GM21381 (cell line): ENCODE results near the gene NEU3.
A peak's percentile ranks its signal among the peaks of the same experiment; 100 is the strongest.
"Not testable (repeated sequence)": the region's sequence is repeated elsewhere in the genome, so short reads cannot be mapped to it uniquely, and the experiment has no call there.

Experiments used
- ATAC-seq: cut with Tn5 transposase; IDR thresholded peaks from one replicate; pipeline ENCODE4 v1.9.1; 2021; ENCODE audit warnings: mild to moderate bottlenecking, moderate library complexity; ENCODE audit not compliant: unreplicated experiment

NEU3 gene

GRCh38 chr11:74988541-74989259 is at the start of gene NEU3:
TSS of gene NEU3 (plus strand) at chr11:74988933. CDS start at chr11:74989061, 128 bp downstream.
- ATAC-seq = peak; percentile 89

- no peak for ATAC-seq
Measured at GRCh38 chr11:74941492-74941891, 47.2 kb upstream of the NEU3 start.

- ATAC-seq = no peak
Measured at GRCh38 chr11:74942073-74942759, 46.5 kb upstream of the NEU3 start.

GRCh38 chr11:74948546-74948897 is 40.2 kb upstream of the NEU3 start:
- peak; percentile 9 for ATAC-seq

DNA sequence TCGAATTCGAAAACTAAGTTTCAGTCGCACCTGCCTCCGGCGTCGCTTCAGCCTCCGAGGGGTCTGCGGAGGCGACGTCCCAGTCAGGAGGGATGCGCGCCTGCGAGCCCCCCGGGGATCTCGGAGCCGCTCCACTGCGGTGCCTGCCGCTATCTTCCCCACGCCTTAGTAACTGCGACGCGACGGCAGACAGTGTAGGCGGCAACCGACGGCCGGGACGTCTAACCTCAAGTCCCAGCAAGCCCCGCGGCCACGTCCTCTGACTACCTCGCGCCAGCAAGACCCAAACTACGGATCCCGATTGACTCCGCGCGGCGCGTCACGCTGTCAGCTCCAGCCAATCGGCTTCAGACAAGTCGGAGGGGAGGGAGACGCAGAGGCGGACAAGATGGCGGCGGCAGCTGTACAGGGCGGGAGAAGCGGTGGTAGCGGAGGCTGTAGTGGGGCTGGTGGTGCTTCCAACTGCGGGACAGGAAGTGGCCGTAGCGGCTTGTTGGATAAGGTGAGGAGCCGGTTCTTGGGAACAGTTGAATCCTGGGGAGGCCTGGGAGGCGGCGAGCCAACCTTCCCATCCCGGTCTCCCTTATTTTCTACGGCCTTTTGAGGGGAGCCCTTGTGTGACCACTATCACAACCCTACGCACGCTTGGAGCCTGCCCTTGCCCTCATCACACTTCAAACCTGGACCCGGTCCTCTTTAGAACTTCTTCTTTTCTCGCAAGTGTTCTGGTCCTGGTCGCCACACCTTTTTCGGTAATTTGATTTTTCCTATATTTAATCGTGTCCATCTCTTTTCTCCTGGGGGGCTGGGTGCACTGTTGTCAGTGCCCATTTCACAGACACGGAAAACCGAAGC is 39.6 kb upstream of the NEU3 start, which contains the start of the genes SPCS2 and XRRA1:
SPCS2 (plus strand) TSS at position 369 of the 855 bp plus-strand sequence; CDS start at position 389, 20 bp downstream.
XRRA1 (minus strand) TSS at position 194 of the 855 bp plus-strand sequence. CDS start 8,213 bp downstream, outside the sequence.
- peak; percentile 88 for ATAC-seq

DNA sequence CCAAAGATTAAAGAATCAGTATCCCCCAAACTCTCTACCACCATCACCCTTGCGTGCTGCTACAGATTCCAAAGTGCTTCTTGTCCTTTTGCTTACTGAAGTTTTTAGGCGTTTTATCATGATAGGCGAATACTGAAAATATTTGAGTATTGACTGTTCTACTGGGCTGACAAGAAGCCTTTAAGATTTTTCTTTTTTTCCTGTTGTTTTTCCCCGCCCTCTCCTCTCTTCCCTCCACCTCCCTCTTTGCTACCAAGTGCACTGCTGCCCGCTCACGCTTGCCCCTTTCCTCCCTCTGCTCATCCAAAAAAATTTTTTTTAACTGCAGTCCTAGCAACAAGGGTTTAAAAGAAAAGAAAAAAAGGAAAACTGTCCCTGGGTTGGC is 39.0 kb upstream of the NEU3 start:
- no peak for ATAC-seq

DNA sequence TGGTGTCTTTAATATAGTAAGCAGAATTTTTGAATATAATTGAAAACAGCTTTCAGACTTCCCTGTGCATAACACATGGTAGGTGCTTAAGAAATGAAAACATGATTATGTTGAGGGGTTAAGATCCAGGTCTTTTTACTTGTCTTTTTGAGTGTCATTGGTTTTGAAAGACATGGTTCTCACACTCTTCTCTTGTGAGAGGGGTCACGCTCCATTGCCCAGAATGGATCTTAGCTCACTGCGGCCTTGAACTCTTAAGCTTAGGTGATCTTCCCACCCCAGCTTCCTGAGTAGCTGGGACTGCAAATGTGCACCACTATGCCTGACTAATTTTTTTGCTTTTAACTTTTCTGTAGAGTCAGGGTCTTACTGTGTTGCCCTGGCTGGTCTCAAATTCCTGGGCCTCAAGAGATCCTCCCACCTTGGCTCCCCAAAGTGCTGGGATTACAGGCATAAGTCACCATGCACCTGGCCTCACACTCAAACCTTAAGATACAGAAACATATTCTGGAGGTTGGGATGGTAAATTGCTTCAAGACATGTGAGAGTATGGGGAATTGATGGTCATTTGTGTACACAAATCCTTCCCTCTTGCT is 38.3 kb upstream of the NEU3 start:
- no peak for ATAC-seq

- no peak for ATAC-seq
Measured at GRCh38 chr11:74951226-74951625, 37.5 kb upstream of the NEU3 start.

DNA sequence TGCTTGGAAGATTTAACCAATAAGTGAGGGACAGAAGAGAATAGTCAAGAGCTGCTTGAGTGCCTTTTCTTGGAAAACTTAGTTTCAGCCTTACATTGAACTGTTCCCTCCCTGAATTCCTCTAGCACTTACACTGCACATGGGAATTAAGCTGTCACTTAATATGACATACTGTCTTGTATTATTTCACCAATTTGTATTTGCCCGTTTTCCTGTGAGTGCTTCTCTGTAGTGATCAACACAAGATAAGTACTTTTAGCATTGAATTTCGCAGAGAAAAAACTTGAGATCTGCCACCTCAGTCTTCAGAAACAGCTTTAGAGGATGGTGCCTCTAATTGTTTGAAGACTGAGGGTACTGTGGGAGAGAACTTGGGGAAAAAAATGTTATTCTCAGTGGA is 36.0 kb upstream of the NEU3 start:
- no peak for ATAC-seq

DNA sequence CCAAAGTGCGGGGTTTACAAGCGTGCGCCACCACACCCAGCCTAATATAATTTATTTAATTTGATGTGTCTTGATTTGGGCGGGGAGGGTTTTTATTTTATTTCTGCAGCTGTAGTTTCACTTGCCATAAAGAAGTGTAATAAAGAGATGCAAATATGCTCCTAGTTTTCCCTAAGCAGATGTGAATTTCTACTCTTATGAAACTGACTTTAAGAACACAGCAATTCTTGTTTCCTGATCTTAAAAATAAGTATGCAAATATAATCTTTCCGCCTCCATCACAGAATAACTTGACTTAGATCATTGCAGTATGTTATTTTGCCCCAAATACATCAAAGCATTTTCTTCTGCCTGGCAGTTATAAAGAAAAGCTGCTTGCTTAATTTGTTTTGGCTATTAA is 35.3 kb upstream of the NEU3 start:
- no peak for ATAC-seq

DNA sequence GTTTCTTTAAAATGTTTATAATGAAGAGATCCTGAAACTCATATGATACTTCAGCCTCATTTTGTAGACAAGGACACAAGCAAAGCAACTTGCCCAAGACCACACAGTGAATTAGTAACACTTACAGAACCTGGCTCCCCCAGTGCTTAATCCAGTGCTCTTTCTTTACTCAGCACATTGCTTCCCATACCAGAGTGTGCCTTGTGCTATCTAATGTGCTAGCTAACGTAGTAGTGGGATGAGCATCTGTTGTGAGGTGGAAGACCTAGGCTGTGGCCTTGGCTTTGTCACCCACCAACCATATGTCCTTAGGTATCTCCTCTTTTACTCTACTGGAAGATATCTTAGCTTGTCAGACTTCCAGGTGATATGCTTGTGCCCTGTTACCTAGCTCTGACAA is 34.5 kb upstream of the NEU3 start:
- no peak for ATAC-seq

DNA sequence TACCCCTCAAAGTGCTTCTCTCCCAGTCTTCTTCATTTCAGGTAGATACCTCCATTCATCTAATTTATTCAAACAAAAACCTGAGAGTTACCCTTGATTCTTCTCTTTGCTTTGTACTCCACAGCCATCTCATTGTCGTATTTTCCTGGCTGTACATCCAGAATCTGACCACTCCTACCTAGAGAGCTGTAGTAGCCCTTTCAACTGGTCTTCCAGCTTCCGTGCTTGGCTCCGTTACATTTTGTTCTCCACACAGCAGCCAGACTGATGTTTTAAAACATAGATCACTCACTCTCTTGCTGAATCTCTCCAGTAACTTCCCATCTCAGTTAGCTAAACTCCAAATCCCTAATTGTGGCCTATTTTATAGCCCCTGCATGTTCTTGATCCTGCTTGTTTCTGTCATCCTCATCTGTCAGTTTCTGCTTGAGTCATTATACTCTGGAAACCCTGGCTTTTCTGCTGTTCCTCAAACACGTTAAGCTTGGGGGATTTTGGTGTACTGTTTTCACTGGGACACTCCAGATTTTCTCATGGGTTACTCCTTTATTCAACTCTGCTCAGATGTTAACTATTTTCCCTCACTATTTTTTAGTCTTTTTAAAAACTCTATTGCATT is 32.2 kb upstream of the NEU3 start:
- no peak for ATAC-seq

DNA sequence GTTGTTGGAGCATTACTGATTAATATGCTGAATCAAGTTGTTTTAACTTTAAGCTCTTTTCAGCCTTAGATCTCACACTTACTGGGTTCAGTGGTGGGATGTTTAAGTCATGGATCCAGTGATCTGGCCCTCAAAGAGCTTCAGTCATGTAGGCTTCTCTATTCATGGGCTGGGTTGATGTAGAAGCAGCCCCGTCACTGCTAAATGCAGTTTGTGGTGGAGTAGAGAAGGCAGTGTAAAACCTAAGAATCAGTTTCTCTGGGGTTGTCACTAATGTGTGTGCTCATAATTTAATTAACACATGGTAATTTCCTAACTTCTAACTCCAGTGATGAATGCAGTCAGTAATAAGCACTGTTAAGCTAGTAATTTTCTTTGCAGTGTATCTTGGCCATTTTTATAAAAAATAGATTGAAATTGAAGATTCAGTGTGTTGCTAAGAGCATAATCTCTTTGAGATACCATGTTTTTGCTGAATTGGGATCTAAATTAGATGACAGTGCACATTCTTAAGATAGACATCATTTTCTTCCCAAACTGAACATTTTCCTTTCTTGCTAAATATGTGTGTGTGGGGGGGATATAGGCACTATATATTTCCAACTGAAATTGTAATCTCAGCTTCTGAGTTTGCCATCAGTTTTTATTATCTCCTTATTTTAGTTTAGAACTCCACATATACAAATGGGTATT is 30.6 kb upstream of the NEU3 start:
- ATAC-seq = no peak

- not testable (repeated sequence) for ATAC-seq
Measured at GRCh38 chr11:74960128-74960527, 28.6 kb upstream of the NEU3 start.

DNA sequence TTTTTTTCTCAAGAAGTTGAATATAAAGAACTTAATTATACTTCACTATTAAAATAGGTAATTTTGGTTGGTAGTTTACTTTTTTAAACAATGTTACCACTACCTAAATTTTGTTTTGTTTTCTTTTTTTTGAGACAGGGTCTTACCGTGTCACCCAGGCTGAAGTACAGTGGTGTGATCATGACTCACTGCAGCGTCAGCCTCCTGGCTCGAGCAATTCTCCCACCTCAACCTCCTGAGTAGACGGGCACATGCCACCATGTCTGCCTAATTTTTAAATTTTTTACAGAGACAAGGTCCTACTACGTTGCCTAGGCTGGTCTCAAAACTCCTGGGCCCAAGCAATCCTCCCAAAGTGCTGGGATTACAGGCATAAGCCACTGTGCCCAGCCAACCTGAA is 22.1 kb upstream of the NEU3 start:
- no peak for ATAC-seq

DNA sequence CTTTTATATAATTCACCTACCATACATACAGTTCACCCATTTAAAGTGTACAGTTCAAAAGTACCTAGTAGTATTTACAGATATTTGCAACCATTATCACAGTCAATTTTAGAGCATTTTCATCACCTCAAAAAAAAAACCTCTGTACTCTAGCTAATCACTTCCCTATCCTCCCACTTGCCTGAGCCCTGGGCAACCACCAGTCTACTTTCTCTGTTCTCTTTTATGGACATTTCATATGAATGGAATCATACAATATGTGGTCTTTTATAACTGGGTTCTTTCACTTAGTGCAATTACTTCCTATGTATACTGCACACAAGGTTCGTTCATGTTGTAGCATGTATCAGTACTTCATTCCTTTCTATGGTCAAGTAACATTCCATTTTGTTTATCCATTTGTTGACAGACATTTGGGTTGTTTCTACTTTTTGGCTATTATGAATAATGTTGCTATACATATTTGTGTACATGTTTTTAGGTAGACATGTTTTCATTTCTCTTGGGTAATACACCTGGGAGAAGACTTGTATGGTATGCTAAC is 17.8 kb upstream of the NEU3 start:
- no peak for ATAC-seq

DNA sequence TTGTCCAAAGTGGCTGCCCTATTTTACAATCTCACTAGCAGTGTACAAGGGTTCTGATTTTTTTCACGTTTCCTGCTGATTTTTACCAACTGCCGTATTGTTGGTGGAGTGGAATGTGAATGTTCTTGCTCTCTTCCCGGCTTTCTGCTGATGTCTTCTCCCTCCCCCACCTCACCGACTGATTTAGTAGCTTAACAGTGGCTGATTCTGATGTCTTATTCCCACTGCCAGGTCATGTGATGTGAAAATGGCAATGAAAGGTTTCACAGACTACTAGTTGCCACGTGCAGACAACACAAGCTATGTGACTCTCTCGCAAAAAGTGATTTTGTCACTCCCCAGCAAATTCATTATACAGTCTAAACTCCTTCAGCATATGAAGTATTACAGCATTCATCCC is 17.3 kb upstream of the NEU3 start:
- ATAC-seq = no peak

DNA sequence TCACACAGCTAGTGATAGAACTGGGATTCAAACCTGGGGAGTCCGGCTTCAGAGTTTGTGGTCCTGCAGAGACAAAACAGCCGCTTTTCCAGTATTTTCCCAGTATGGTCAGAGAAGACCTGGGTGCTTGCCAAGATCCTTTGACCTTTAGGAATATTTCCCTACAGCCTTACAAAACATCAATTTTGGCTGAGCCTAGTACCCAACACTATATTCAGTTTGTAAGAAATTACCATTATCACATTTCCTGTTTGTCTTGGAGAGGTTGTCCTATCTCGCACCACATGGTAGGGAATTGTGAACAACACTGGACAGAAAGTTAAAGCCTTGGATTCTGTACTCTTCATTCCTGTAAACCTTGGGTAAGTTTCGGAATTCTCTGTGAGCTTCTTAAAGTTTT is 10.7 kb upstream of the NEU3 start:
- no peak for ATAC-seq

DNA sequence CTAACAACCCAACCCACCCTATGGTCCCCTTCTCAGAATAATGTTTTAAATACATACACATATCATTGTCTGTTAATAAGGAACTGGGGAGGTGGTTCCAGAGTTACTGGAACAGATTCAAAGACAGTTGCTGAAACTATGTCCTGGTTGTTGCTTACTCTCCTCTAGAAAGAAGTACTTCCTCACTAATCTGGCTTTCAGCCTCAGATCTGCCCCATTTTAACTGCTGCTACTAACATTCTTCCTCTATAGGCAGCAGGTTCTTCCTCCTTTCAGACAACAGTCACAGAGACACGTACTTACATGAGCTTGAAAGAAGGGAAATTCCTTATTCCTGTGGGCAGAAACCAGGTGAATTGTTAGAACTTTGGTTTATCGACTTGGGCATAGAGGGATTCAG is 8.1 kb upstream of the NEU3 start:
- no peak for ATAC-seq

DNA sequence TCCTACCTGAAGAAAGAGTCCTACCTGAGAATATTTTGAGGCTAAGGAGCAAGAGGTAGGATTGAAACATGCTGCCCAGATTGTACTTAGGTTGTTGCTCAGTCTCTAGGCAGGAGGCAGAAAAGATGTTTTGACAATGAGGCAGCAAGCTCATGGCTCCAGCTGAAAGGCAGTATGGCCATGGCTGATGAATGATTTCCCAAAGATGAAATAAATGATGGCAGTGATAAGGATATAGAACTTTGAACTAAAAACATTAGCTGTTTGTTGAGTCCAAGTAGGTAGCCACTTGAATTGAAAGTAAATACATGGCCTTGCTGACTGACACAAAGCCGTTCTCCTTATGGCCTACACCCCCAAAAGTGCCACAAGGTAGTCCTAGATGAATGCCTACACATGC is 6.8 kb upstream of the NEU3 start:
- ATAC-seq = no peak
